AG04449 (cell line): ENCODE measurements around the gene PTPN21.
A peak's percentile ranks its signal among the peaks of the same experiment; 100 is the strongest.

ENCODE experiments used
- CTCF ChIA-PET: fragments of 350-600 bp; formaldehyde crosslinking; extraction: SDS; loops from one replicate; lab custom pipeline; 2021; ENCODE audit warnings: antibody characterized with exemption; lab: Yijun Ruan, JAX
- POLR2A ChIA-PET: fragments of 400-600, 350-600 bp; formaldehyde crosslinking; extraction: SDS; loops from one replicate; lab custom pipeline; 2020; ENCODE audit warnings: antibody characterized with exemption, inconsistent platforms; lab: Yijun Ruan, JAX
- DNase-seq: peaks from one replicate; pipeline ENCODE4 v3.0.0-alpha.2; 2010; ENCODE audit warnings: low read depth, low spot score
- H3K4me3 ChIP-seq: 2 replicates; pipeline ENCODE4 v1.5.1; 2011; ENCODE audit warnings: low read depth, mild to moderate bottlenecking, control low read depth, low read length
- TF ChIP-seq, protein P1 (sequence below): IDR thresholded peaks from one replicate; pipeline ENCODE4 v1.5.1; 2011; ENCODE audit warnings: mild to moderate bottlenecking, moderate library complexity, low read length, control low read depth, inconsistent platforms; ENCODE audit not compliant: insufficient read depth; ENCODE audit errors: missing control alignments

PTPN21 gene

GRCh38 chr14:88554457-88555286 is at the start of gene PTPN21:
PTPN21 (minus strand) TSS chr14:88555007; CDS start chr14:88550417, 4,590 bp downstream.
- ChIA-PET CTCF (interaction anchor here (1.2 to 2.1 kb wide), 2 partner anchors 66 to 366 kb away, joined by 6 to 7 read pairs; no protein-coding TSS in a partner anchor), POLR2A (interaction anchor here (0.7 kb wide), 1 partner anchor 55 kb away, joined by 3 read pairs; no protein-coding TSS in a partner anchor)
- DNase-seq, result no peak
- peak within 1 kb of the TSS; percentile 75 for H3K4me3 ChIP-seq
- TF ChIP-seq, protein P1, sequence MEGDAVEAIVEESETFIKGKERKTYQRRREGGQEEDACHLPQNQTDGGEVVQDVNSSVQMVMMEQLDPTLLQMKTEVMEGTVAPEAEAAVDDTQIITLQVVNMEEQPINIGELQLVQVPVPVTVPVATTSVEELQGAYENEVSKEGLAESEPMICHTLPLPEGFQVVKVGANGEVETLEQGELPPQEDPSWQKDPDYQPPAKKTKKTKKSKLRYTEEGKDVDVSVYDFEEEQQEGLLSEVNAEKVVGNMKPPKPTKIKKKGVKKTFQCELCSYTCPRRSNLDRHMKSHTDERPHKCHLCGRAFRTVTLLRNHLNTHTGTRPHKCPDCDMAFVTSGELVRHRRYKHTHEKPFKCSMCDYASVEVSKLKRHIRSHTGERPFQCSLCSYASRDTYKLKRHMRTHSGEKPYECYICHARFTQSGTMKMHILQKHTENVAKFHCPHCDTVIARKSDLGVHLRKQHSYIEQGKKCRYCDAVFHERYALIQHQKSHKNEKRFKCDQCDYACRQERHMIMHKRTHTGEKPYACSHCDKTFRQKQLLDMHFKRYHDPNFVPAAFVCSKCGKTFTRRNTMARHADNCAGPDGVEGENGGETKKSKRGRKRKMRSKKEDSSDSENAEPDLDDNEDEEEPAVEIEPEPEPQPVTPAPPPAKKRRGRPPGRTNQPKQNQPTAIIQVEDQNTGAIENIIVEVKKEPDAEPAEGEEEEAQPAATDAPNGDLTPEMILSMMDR, result no peak

DNA sequence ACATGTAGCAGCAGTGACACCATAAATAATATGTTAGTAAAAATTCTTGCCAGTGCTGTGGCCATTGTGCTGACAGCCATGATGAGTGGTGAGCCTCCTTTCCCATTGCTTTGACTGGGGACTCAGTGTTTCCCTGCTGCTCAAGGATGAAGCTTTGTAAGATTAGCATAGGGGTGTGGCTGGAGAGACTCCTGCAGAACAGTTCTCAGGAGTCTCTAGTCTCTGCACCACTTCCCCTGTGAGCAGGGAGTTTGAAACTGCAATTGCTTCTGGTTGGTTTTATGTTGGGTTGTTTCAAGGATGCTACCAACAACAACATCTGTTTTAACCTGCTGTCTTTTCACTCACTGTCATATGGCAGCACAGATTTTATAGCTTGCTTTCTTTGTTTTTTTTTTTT is 49.4 kb upstream of the PTPN21 start:
- ChIA-PET CTCF (interaction anchor here (1.3 to 1.6 kb wide), 2 partner anchors 10 kb away, joined by 3 to 6 read pairs; no protein-coding TSS in a partner anchor), POLR2A (no interaction called here)
- TF ChIP-seq, protein P1, result no peak
- DNase-seq, result no peak
- no peak overlapping the region for H3K4me3 ChIP-seq

GRCh38 chr14:88599761-88600439 is 45.1 kb upstream of the PTPN21 start:
- CTCF ChIA-PET, result no interaction called here
- TF ChIP-seq, protein P1, result no peak

DNA sequence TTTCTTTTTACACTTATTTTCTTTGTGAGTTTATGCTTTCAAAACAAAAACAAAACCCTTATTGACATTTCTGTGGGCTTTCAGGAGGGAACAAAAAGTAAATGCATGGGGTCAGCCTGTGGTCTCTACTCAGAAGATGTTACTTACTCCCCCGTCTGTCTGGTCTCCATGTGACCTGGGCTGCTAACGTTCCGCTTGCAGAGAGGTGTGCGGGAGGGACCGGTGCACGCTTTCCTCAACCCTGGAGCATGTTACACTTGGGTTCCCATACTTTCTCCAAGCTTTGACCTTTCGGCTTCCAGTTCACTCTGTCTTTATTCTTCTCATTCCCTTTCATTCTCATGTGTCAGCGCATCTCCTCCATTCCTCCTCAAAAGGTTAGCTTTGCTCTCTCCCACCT is 44.5 kb upstream of the PTPN21 start:
- CTCF ChIA-PET, result no interaction called here
- TF ChIP-seq, protein P1, result no peak
- no peak overlapping the region for H3K4me3 ChIP-seq
- no peak for DNase-seq
- POLR2A ChIA-PET, result no interaction called here

More at GRCh38 chr14:88599761-88600439, 45.1 kb upstream of the PTPN21 start:
- H3K4me3 ChIP-seq, result no peak overlapping the region
- POLR2A ChIA-PET, result no interaction called here
- no peak for DNase-seq

DNA sequence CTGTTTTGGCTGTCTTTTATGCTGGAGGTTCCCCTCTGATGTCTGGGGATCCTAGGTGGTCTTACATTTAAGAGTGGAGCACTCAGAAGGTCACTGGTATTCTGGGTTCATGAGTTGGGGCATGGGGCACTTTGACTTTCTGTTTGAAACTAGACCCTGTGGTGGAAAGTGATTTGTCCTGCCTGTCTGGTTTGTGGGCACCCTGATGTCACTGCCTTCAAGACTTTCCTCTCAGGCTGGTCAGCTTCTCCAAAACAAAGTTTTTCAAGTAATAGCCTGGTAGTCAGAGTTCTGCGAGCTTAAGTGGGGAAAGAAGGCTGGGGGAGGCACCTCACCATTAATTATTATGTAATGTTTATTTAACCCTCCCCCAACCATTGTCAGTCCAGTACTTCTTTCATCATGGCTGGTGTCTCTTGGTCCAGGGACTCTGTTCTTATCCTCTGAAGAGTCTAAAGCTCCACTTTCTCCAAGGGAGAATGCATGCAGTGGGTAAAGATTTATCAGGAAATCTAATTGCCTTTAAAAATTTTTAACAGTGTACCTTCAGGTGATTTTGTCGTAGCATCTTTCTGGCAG is 43.4 kb upstream of the PTPN21 start:
- no peak overlapping the region for H3K4me3 ChIP-seq
- TF ChIP-seq, protein P1, result no peak
- ChIA-PET POLR2A (no interaction called here), CTCF (no interaction called here)
- no peak for DNase-seq
